ENCODE results near the gene TRAK1.

GRCh38 chr3:42265059-42265991 is 174.2 kb downstream of the TRAK1 start:
- TF ChIP-seq EP300 (IDR thresholded peaks at IDR 0.05) = no peak
- TF ChIP-seq, protein P1, sequence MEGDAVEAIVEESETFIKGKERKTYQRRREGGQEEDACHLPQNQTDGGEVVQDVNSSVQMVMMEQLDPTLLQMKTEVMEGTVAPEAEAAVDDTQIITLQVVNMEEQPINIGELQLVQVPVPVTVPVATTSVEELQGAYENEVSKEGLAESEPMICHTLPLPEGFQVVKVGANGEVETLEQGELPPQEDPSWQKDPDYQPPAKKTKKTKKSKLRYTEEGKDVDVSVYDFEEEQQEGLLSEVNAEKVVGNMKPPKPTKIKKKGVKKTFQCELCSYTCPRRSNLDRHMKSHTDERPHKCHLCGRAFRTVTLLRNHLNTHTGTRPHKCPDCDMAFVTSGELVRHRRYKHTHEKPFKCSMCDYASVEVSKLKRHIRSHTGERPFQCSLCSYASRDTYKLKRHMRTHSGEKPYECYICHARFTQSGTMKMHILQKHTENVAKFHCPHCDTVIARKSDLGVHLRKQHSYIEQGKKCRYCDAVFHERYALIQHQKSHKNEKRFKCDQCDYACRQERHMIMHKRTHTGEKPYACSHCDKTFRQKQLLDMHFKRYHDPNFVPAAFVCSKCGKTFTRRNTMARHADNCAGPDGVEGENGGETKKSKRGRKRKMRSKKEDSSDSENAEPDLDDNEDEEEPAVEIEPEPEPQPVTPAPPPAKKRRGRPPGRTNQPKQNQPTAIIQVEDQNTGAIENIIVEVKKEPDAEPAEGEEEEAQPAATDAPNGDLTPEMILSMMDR (IDR thresholded peaks at IDR 0.05) = no peak
